CD4-positive, alpha-beta T cell treated with Interleukin-4 for 4 hours (primary cell): ENCODE measurements around the gene SLC31A2.

Source experiments
- DNase-seq: peaks from one replicate; pipeline ENCODE4 v3.0.0-alpha.2; 2020

SLC31A2 gene

DNA sequence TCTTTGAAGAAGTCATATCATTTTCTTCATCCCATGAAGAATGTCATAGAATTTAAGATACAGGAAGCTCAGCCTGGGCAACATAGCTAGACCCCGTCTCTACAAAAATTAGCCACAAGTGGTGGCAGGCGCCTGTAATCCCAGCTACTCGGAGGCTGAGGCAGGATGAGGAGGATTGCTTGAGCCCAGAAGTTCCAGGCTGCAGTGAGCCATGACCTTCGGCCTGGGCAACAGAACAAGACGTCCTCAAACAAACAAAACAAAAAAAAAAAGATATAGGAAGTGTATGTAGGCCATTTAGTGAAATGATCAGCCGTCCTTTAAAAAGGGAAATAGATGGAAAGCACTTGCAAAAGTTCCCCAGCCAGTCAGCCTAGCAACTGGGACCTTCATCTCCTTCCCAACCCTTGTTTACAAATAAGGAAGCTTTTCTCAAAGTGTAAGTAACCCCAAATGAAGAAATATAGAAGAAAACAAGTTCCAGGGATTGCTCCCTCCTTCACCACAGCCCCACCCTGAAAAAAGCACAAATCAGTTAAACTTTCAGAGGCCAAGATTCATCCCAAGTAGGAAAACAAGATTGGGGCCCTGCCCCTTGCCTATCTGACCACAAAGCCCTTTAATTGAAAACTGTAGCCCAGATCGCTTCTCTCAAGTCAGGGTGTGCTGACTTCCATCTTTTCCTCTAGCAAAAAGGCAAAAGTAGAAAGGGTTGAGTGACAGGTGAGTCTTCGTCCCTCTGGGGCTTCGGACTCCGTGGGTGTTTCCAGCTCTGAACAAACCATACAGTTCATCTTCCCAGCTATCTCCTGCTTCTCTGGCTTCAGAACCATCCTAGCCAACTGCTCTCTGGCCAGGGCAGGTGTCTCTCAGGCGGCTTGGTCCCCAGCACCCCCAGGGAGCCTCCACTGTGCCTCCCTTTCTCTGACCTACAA lies 1.2 kb downstream of the SLC31A2 start:
- no peak for DNase-seq

- DNase-seq, result no peak
Measured at GRCh38 chr9:113152699-113153098, 1.9 kb downstream of the SLC31A2 start.

DNA sequence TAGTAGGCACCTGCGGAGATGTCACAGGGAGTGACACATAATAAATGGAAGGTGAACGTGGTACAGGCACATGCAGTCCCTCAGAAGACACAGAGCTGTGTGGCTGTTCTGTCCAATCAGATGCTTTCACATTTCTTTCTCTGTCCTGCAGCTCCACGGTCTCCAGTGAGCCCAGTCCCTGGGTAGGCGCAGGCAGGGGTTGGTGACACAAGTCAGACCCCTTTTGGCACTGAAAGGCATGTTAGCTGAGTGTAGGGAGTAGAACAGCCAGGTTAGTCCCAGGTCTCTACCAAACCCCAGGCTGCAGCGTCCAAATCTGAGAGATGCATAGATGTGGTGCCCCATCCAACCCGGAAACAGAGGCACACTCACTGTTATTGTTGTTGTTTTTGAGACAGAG lies 2.8 kb downstream of the SLC31A2 start:
- no peak for DNase-seq

- DNase-seq, result no peak
Measured at GRCh38 chr9:113154471-113154870, 3.7 kb downstream of the SLC31A2 start.

GRCh38 chr9:113154946-113155345 lies 4.1 kb downstream of the SLC31A2 start:
- DNase-seq, result no peak

- peak; percentile 10 for DNase-seq
Measured at GRCh38 chr9:113155911-113156588, 5.2 kb downstream of the SLC31A2 start.

- no peak for DNase-seq
Measured at GRCh38 chr9:113156880-113157279, 6.1 kb downstream of the SLC31A2 start.

GRCh38 chr9:113158446-113158845 lies 7.6 kb downstream of the SLC31A2 start:
- no peak for DNase-seq

DNA sequence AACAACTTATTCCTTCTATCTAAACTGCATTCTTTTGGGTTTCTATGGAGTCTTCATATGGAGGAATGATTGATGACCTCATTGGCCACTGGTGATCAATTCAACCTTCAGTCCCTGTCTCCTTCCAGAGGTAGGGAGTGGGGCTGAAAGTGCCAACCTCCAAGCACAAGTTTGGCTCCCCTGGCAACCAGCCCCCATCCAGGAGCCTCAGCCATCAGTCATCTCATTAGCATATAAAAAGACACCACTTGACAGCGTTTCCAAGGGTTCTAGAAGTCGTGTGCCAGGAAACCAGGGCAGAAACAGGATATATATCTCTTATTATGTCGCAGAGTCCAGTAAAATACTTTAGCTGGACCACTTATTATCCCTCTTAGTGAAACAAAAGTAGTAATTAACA lies 9.8 kb downstream of the SLC31A2 start:
- no peak for DNase-seq

DNA sequence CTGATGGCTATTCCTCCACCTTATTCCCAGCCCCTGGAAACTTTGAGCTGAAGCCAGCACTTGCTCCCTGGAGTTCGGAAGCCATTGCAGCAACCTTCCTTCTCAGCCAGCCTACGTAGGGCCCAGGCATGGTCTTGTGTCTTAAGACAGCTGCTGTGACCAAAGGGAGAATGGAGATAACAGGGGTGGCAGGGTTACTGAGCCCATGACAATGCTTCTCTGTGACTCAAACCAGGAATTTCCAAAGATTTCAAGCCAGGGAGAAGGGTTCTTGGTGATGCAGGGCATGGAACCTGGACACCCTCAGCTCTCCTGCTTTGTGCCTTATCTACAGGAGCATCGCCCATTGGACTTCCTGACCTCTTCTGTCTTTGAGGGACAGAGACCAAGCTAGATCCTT lies 12.2 kb downstream of the SLC31A2 start:
- DNase-seq, result no peak

- DNase-seq, result no peak
Measured at GRCh38 chr9:113164536-113165300, 13.9 kb downstream of the SLC31A2 start.

DNA sequence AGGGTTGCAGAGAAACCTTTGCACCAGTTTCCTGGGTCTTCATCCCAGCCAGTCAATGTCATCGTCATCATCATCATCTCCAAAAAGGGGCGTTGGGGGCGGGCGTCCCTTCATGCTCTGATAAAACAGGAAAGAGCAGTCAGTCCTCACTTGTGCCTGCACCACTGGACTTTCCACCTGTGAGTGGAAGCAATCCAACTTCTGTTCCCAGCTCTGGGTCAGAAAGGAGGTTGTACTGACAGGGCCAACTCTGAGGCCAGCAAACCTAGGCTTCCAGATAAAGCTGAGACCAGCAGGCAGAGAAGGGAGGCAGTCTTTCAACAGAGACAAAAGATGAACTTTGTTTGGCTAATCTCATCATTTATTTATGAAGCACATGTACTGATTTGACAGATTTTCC lies 15.2 kb downstream of the SLC31A2 start:
- no peak for DNase-seq

- no peak for DNase-seq
Measured at GRCh38 chr9:113168809-113169208, 18.0 kb downstream of the SLC31A2 start.

- DNase-seq, result no peak
Measured at GRCh38 chr9:113173341-113173740, 22.5 kb downstream of the SLC31A2 start.

DNA sequence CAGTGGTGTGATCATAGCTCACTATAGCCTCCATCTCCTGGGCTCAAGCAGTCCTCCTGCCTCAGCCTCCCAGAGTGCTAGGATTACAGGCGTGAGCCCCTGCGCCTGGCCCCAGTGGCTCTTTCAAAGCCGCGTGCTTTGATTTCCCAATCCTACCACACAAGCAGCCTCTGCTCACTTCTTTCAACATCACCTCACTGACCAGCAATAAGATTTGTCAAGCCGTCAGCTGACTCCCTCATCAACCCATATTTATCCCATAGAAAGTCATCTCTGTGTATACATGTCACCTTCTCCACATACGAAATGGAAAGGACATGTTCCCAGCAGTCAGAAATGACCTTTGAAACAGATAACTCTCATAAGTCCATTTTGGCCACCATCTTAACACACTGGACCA lies 26.0 kb downstream of the SLC31A2 start:
- no peak for DNase-seq

GRCh38 chr9:113177251-113177650 lies 26.4 kb downstream of the SLC31A2 start:
- no peak for DNase-seq

DNA sequence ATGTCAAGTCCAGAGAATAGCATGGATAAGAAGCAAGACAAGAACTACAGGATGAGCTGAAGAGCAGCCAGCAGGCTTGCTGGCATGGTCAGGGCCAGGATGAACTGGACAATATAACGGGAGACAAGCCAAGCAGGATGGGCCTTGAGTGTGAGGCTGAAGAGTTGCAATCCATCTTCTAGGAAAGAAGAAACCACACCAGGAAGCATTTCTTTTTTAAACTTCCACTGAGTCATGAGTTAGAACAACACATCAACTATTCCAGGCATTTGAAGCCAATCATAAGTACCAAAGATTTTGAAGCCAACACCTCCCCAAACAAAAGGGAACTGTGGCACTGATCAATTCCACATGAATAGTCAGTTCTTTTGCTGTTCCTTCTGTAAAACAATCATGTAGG lies 27.3 kb downstream of the SLC31A2 start:
- DNase-seq, result no peak

GRCh38 chr9:113179839-113180238 lies 29.0 kb downstream of the SLC31A2 start:
- no peak for DNase-seq

- no peak for DNase-seq
Measured at GRCh38 chr9:113181165-113181564, 30.4 kb downstream of the SLC31A2 start.

DNA sequence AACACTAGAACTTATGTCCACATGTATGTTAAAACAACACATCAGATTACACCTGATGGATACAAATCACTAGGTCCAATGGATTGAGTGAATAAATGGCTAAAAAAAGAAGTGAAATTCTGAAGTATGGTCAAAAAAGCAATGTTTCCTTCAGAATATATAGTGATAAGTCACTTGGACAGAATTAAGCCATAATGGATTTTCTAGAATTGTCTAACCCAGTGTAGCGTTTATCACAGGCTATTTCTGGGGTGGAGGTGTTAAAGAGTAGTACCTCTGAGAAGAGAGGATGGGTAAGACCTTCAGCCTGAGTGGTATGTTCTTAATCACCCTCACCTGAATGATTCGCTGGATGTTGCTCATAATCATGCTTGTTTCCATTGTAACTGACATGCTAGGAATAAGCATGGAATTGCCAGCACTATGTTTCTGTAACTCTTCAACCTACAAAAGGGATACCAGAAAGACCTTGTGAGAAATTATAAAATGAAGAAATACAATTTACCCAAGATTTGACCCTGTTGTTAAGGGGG lies 33.2 kb downstream of the SLC31A2 start:
- no peak for DNase-seq

GRCh38 chr9:113184539-113184938 lies 33.7 kb downstream of the SLC31A2 start:
- no peak for DNase-seq

DNA sequence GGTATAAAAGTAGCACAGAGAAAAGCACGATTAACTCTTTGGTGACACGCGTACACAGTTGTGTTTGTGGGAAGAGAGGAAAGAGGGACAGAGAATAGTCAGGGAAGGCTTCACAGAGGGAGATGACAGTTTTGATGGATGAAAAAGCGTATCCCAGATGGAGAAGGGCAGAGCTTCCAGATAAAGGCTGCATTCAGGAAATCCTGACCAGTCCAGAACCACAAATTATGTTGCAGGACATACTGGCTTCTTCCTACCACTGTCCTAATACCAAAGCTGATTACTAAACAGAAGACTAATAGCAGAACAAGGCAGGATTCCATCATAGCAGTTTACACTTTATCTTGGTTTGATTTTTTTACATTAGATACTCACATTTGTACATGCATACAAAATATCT lies 34.5 kb downstream of the SLC31A2 start:
- no peak for DNase-seq

DNA sequence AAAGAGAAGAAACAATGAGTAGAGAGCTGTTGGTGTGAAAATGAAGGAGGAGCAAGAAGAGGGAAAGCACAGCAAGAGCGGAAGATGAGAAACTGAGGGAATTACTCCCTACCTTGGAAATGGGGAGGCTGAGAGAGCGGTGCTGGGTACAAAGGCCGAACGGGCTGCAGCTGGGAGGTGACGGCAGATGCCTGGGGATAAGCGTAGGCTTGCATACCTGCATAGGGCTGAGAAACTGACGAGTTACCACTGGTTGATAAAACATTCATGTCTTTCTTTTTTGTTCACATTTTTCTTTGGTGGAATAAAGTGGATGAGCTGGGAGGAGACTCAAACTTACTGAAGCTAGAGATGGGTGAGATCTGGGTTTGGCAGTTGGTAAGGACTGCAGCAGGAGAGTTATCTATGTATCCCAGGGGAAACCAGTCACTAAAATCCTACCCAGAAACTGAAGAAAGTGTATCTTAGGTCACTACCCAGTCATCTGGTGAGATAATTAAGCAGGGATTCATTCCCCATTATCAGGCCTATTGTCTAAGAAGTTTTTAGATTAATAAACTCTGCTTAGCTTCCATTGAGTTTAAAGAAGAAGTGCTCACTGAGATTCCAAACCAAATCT lies 35.4 kb downstream of the SLC31A2 start:
- no peak for DNase-seq
